Measurements from ENCODE around the gene DHPS. TPM values are rescaled to one million over a fixed set of nuclear protein-coding genes. Genes with fewer than 3 reads are reported as not detected.

DHPS gene
- total and polyA plus RNA-seq, 2 donors (not counting 3 experiments of a cell fraction or from before 2014, with no cell fraction given) = 68.4 to 90.1 TPM

- FAIRE-seq = no peak
- H3K9me1 ChIP-seq (replicated peaks; ENCODE audit: control insufficient read depth, extremely low read depth, insufficient read depth, low read length) = no peaks in the 10 kb centered on the region
- POLR2A ChIA-PET = no interaction called here
- H3K4me2 ChIP-seq (ENCODE audit: insufficient read depth, low read length) = no peak overlapping the region
- no peak overlapping the region for H2AFZ ChIP-seq (ENCODE audit: low read depth, low read length)
- intact Hi-C loops (cut with micrococcal nuclease) (no loop called here), dilution Hi-C loops (cut with MboI; ENCODE audit: extremely low pct_ligation_motif_present, low sequenced_read_pairs) (no loop called here)
- H3K9ac ChIP-seq (replicated peaks; ENCODE audit: extremely low read depth, insufficient read depth, low read length) = no peak overlapping the region
- H3K79me2 ChIP-seq (ENCODE audit: control insufficient read depth, insufficient read depth, low read length) = no peaks in the 10 kb centered on the region
- no peaks in the 10 kb centered on the region for H4K20me1 ChIP-seq (replicated peaks; ENCODE audit: control insufficient read depth, extremely low read depth, insufficient read depth, low read length)
- CTCF ChIA-PET = interaction anchor here (0.9 to 2.2 kb wide), 3 partner anchors 9 to 72 kb away, joined by 3 to 6 read pairs (median 3); a partner anchor contains a TSS
- H3K27ac ChIP-seq (ENCODE audit: insufficient read depth, low read depth, low read length) = no peak overlapping the region
- no peak overlapping the region for H3K4me3 ChIP-seq (replicated peaks in 1 of 3; ENCODE audit: insufficient read depth in 1 of 3, low read depth in 1 of 3, low read length in 3 of 3)
- H3K27me3 ChIP-seq (ENCODE audit: control insufficient read depth in 2 of 2, insufficient read depth in 2 of 2, low read length in 2 of 2) = no peaks in the 10 kb centered on the region
- no peaks in the 10 kb centered on the region for H3K4me1 ChIP-seq (ENCODE audit: control insufficient read depth, extremely low read depth, insufficient read depth, low read length)
- DNase-seq (ENCODE audit: low read depth, low spot score) = no peak
- no TSS peak for BruUV-seq (replicated peaks)
- no peak for TF ChIP-seq CTCF (IDR thresholded peaks at IDR 0.05; ENCODE audit: extremely low read depth in 1 of 2, insufficient read depth in 1 of 2, low read depth in 1 of 2, low read length in 2 of 2)
- TF ChIP-seq GATA2 (IDR thresholded peaks at IDR 0.05; ENCODE audit: insufficient read depth, insufficient read length, low read depth, low read length) = no peak
- no peaks in the 10 kb centered on the region for H3K36me3 ChIP-seq (ENCODE audit: control insufficient read depth in 2 of 2, extremely low read depth in 1 of 2, insufficient read depth in 2 of 2, low read length in 2 of 2)
- H3K9me3 ChIP-seq (replicated peaks; ENCODE audit: control insufficient read depth, insufficient read depth, low read length) = no peaks in the 10 kb centered on the region
These were observed 4.2 kb upstream of the DHPS start for GRCh38 chr19:12685831-12686230.

GRCh38 chr19:12680034-12680433 is 1.6 kb downstream of the DHPS start:
- TF ChIP-seq POLR2A (IDR thresholded peaks at IDR 0.05; ENCODE audit: low read depth, low read length) (no peak), MAX (IDR thresholded peaks at IDR 0.05; ENCODE audit: insufficient read depth, insufficient read length) (no peak), FOS (IDR thresholded peaks at IDR 0.05; ENCODE audit: borderline replicate concordance, insufficient read depth, low read length) (no peak), EZH2 (IDR thresholded peaks at IDR 0.05; ENCODE audit: borderline replicate concordance, low read depth, low read length, severe bottlenecking) (no peak), CTCF (IDR thresholded peaks at IDR 0.05; ENCODE audit: extremely low read depth in 1 of 2, insufficient read depth in 1 of 2, low read depth in 1 of 2, low read length in 2 of 2) (no peak), GATA2 (IDR thresholded peaks at IDR 0.05; ENCODE audit: insufficient read depth, insufficient read length, low read depth, low read length) (no peak), MYC (IDR thresholded peaks at IDR 0.05; ENCODE audit: low read depth, low read length) (no peak), JUN (IDR thresholded peaks at IDR 0.05; ENCODE audit: borderline replicate concordance, insufficient read depth, insufficient read length, low read depth) (no peak), POLR2AphosphoS5 (IDR thresholded peaks at IDR 0.05; ENCODE audit: insufficient read depth, low read depth, low read length) (no peak)

More at GRCh38 chr19:12680034-12680433, 1.6 kb downstream of the DHPS start:
- Histone ChIP-seq H3K36me3 (ENCODE audit: control insufficient read depth in 2 of 2, extremely low read depth in 1 of 2, insufficient read depth in 2 of 2, low read length in 2 of 2) (peaks cover 3 to 27% of the 10 kb centered on the region in 2 experiments), H3K9me3 (replicated peaks; ENCODE audit: control insufficient read depth, insufficient read depth, low read length) (no peaks in the 10 kb centered on the region), H3K9me1 (replicated peaks; ENCODE audit: control insufficient read depth, extremely low read depth, insufficient read depth, low read length) (no peaks in the 10 kb centered on the region), H3K4me2 (ENCODE audit: insufficient read depth, low read length) (no peak overlapping the region), H3K27ac (ENCODE audit: insufficient read depth, low read depth, low read length) (no peak overlapping the region), H4K20me1 (replicated peaks; ENCODE audit: control insufficient read depth, extremely low read depth, insufficient read depth, low read length) (no peaks in the 10 kb centered on the region), H3K27me3 (ENCODE audit: control insufficient read depth in 2 of 2, insufficient read depth in 2 of 2, low read length in 2 of 2) (no peaks in the 10 kb centered on the region), H3K9ac (replicated peaks; ENCODE audit: extremely low read depth, insufficient read depth, low read length) (no peak overlapping the region), H3K79me2 (ENCODE audit: control insufficient read depth, insufficient read depth, low read length) (peaks cover 9% of the 10 kb centered on the region), H3K4me3 (replicated peaks in 1 of 3; ENCODE audit: insufficient read depth in 1 of 3, low read depth in 1 of 3, low read length in 3 of 3) (no peak overlapping the region), H3K4me1 (ENCODE audit: control insufficient read depth, extremely low read depth, insufficient read depth, low read length) (no peaks in the 10 kb centered on the region), H2AFZ (ENCODE audit: low read depth, low read length) (no peak overlapping the region)
- dilution Hi-C loops (cut with MboI; ENCODE audit: extremely low pct_ligation_motif_present, low sequenced_read_pairs) (no loop called here), intact Hi-C loops (cut with micrococcal nuclease) (loop anchor here (2.0 kb wide), 1 partner anchor 117 kb away; no protein-coding TSS in a partner anchor)
- no TSS peak for BruUV-seq (replicated peaks)
- POLR2A ChIA-PET = interaction anchor here (1.3 kb wide), 1 partner anchor 14 kb away, joined by 4 read pairs; the partner anchor contains the start of genes MAN2B1 and WDR83
- CTCF ChIA-PET = interaction anchor here (4.7 kb wide), 1 partner anchor 167 kb away, joined by 38 read pairs; no protein-coding TSS in a partner anchor
- no peak for DNase-seq (ENCODE audit: low read depth, low spot score)
- no peak for FAIRE-seq
